HG03571 (cell line): Measurements from ENCODE around the gene TXNDC11.

Experiments
- ATAC-seq: cut with Tn5 transposase; IDR thresholded peaks from one replicate; pipeline ENCODE4 v1.9.1; 2021; ENCODE audit not compliant: unreplicated experiment

TXNDC11 gene

DNA sequence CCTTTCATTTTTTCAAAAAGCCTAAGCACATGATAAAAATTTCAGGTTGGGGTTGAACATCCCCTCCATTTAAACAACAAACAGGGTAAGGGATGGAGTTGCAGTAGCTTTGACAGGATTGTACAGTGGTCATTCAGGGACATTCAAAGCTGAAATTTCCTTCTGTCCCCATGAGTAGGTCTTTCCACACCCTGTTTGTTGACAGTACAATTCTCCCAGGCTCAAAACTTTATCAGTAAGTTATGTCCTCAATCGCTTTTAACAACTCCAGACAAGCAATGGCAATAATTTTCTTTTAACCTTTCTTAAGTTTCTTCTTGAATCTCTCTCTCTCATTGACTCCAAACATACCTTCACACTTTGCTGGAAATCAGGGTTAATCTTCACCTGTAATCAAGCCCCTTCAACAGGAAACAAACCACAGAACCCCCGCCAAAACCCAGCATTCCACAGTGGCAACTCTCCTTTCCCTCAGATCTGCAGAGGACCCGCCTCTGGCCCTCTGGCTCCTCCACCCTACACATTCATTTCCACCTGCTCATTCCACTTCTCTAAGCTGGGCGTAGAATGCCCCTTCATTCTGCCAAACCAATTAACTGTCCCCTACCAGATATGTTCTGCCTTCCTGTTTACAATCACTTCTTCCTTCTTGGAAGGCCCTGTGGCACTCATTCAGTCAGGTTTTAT, 20.7 kb downstream of the TXNDC11 start:
- no peak for ATAC-seq

DNA sequence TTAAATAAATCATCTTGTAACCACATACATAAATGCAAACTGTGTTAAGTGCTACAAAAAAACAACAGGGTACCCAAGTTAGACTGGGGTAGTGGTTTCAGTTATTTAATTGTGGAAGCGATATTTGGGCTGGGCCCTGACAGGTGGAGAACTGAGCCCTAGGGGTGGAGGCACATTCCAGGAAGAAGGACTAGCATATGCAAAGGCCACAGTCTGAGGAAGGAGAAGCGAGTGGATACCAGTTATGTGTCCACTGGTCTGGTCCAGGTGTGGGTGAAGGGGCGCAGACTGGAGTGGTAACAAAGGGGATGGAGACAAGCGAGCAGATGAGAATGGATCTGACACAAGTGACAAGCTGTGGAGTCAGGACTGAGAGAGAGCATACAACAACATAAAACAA, 22.9 kb downstream of the TXNDC11 start:
- no peak for ATAC-seq

DNA sequence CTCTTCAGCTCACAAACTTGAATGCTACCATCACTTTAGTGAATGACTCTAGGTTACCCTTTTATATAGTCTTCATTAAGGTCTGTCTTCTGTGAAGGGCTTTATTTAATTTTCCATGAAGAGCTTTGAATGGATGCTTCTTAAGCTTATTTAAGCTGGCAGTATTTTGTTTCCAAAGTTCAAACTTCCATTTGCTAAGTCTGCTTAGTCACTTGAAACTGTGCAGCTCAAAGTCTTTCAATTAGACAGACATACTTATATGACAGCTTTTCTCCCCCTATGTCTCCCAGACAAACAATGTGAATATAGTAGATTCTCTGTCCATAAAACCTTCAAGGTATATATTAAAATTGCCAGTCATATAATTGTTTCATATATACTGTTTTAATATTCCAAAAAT, 23.5 kb downstream of the TXNDC11 start:
- no peak for ATAC-seq

DNA sequence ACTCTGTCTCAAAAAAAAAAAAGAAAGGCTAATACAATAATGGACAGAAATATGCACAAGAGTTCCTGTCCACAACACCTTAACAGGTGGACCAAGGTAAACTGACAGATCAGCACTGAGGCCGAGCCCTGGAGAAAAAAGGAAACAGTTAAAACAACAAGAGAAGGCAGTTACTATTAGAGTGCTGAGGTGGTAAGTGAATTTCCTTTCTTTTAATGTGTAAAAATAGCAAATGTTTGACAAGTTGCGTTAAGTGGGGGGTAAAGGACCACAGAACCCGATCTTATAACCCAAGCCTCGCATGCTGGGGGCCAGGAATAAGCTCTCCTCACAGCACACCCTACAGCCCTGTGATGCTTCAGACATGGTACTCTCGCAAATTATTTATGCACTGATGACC, 24.8 kb downstream of the TXNDC11 start:
- no peak for ATAC-seq

DNA sequence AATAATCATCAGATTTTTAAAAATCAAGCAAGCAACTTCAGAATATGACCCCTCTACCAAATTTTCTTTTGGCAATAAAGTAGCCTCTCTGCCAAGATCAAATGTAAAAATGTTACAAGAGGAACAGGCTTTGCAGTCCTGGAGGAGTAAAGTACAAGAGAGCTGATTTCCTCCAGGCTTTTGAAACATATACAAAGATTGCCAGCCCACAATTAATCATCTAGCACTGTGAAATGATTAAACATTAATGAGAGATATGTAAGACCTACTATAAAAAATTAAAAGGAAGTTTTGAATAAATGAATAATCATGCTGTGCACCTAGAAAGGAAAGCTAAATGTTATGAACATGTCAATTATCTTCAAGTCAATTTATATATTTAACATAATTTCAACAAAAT, 26.3 kb downstream of the TXNDC11 start:
- no peak for ATAC-seq

DNA sequence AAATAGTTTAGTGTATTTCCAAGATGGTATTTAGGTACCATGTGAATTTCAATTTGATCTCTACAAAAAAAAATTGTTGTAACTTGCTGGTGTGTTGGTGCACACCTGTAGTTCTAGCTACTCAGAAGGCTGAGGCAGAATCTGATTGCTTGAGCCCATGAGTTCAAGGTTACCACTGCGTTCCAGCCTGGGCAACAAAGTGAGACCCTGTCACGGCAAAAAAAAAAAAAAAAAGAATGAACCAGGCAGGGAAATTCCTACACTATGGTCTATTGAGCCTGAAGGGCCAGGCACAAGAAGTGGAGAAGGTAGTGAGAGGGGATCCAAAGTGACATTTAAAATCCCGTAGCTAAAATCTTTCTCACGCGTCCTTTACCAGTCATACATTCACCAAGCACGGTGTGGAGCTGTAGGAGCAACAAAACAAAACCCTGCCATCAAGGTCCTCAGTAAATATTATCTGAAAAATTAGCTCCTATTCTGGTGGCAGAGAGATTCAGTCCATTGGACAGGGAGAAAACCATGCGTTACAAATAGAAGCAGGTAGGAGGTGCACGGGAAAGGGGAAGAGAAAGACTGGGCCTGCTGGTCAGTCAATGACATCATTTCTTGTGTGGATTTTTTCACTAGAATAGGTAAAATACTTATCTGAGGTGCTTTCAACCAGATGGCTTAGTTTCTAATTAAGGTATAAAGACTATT, 27.3 kb downstream of the TXNDC11 start:
- ATAC-seq, result no peak

DNA sequence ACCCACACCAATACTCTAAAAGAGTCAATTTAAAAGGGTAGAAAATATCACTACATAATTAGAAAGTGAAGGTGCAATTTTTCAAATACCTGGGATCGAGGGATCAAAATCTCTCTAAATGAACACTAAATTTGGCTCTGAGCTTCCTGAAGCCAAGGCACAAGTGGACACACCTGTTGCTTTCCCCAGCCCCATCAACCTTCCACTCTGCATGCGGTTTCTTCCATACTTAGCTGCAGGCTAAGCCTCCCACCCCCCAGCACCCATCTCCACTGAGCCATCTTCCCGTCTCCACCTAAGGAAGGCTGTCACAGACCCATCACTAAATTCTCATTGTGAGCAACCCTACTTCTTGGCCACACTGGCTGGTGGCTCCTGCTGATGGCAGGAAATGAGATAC, 30.5 kb downstream of the TXNDC11 start:
- ATAC-seq, result no peak

DNA sequence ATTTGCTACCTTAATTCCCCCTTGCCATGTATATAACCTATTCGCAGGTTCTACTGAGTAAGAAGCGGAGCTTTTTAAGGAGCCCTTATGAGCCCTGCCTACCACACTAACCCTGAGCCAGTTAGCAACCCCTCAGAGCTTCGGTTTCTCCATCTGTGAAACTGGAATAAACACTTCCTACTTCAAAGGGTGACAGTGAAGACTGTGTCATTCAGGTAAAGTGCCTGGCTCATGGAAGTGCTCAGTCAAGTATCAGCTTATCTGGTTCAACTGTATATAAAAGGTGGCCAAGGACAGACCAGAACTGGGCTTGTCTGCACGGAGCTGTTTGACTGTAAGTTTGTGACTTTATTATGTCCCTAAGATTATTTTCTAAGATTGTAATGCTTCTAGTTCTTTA, 31.0 kb downstream of the TXNDC11 start:
- no peak for ATAC-seq

DNA sequence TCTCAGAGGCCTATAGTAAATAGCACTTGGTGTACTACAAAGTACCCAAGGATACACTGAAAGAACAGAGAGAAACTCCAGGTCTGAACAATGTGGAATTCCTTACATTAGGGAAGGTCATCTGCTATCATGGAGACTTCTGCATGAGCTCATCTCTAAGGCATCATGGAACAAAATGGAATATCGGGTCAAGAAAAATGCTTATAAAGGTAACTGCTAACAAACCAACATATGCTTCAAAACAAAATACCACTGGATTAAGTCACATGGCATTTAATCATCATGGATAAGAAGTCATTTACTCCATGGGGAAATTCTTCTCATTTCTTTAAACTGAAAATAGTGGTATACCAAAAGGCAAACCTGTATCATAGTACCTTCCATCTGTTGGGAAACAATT, 34.2 kb downstream of the TXNDC11 start:
- ATAC-seq, result no peak

DNA sequence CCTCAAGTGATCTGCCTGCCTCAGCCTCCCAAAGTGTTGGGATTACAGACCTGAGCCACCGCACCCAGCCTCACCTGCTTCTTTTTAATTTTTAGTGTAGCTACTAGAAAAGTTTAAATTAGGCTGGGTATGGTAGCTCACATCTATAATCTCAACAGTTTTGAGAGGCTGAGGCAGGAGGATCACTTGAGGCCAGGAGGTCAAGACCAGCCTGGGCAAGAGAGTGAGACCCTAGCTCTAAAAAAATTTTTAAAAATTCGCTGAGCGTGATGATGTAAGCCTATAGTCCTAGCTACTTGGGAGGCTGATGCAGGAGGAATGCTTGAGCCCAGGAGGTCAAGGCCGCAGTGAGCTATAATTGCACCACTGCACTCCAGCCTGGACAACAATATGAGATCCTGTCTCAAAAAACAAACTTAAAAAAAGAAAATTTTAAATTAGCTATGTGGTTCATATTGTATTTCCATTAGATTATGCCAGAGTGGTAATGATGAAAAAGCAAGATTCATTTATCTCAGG, 34.9 kb downstream of the TXNDC11 start:
- ATAC-seq, result no peak

DNA sequence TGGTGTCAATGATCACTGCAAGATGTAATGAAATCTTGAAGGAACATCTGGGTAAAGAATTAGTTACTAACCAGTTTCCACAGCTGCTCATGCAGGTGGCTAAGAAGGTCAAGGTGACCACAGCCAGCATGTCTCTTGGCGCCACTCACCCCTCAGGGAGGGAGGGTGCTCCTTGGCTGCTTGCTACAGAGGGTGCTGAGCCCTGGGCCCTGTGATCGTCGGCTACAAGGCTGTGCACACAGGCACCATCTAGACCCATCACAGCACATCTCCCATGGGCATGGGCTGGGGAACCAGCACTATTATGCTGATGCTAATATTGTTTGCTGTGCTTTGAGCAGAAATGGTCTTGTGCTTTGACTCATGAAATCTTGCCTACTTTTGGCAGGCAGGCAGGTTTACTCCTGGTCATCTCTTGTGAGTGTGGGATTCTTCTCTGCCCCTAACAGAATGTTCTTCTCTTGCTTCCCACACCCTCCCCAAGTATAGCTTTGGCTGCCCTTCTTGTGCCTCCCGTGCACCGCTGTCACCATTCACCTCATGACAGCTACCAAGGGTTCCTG, 36.4 kb downstream of the TXNDC11 start:
- ATAC-seq, result peak; percentile 60

DNA sequence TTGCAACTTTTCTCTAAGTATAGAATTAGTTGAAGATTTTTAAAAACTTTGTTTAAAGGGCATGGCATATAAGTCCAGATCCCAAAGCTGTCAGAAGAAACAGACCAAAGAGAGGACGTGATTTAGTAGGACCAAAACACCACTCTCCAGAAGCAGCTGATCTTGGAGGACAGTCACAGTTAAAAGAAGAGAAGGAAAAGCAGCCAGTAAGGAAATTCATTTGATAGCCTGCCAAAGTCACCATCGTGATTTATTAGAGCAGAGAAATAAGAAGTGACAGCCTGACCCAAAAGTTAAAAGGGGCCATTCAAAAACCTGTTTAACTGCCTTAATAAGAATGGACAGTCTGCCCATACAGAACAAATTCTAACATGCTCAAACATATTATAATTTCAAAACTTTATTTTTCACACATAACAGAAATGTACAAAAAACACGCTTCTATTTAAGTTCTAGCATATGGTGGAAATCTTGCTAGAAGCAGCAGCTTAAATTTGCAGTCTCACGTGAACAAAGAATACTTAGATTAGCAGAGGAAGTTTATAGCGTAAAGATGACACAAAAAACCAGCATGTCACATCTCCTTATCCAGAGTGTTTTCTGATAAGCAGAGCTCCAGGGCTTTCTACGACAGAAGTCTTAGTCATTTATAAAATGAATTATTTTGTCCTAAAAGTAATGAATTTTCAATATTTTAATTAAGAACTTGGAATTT, 37.2 kb downstream of the TXNDC11 start:
- no peak for ATAC-seq

DNA sequence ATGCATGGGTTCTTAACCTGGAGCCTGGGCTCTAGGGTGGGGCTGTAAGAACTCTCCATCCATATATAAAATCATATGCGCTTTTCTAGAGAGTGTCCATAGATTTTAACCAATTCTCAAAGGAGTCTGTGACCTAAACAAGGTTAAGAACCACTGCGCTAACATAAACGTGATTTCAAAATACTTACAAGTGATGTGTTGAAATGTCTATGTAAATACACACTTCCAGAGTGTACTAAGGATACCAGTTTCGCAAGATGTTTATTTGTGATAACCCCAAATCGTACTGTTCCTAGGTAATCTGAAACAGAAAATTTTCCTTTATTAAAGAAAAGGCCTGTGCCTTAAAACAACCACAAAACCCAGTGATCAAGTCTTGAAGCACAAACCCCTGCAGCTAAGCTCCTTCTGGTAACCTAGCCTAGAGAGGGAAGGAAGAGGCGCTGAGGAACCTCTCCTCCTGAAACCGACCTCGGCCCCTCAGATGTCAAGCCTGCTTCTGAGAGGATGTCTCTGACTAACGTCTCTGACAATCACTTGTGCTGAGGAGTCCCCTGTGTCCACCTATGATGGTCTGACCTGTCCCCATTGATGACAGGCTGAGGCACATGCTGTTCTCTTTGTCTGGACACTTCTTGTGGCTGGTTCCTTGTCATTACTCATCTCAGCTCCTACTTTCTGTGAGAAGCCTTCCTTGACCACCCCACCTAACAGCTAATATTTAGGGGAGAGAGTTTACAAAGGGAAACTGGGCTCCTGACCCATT, 42.2 kb downstream of the TXNDC11 start:
- ATAC-seq, result no peak

DNA sequence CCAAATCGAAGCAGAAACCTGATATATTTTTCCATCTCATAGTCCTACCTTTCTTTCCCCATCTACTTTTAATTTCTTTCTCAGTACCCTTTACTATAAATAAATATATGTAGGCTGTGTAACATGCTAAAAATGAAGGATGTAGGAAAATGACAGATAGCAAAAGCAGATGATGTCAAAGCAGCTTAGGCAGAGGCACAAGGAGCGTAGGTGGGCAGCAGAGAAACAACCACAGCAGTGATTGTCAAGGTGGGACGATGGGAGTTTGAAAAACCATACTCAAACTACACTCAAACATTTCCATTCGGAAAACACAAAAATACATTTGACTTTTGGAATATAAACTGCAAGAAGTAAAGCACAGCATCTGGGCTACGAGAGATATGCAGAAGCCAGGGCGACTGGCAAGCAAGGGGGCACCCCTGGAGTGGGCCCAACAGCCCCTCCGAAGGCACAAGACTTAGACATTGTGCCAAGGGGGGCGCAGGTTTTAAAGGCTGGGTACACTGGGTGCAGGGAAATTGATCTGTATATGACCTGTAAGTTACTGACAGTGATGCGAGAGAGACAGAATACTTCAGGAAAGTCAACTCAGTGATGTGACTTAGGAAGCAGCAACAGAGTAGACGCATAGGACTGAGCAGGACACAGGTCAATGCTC, 43.3 kb downstream of the TXNDC11 start:
- ATAC-seq, result no peak

DNA sequence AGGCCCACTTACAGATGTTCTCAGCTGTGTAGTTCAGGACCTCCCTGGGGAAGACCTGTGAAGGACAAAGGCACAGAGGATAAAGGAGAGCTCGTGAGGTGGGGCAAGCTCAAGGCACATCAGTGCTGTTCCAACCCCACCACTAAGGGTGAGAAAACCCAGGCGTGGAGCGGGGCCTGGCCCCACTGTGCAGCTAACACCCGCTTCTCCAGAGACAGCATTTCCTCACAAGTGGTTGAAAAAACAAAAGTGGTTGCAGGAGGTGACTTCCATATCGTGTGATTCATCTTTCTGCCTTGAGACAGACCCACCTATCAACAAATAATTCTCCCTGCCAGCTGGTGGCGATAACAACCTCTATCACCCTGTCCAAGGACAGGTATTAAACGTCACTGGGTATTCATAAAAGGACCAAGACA, 44.4 kb downstream of the TXNDC11 start:
- no peak for ATAC-seq

DNA sequence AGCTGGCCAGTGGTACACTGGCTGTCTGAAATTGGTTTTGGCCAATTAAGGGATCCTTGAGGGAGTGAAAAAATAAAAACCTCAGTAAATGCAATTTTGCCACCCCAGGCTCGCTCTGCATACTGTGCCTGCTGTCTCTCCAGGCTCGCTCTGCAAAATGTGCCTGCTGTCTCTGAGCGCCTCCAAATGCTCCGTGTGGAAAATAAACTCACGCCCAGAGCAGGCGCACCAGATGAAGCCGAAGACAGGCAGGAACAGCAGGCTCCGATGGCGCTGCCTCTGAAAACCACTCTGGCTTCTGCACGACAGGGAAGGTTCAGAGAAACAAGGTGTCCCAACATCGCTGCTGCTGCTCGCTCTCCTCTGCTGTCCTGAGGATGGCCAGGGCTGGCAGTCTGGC, 45.3 kb downstream of the TXNDC11 start:
- no peak for ATAC-seq

DNA sequence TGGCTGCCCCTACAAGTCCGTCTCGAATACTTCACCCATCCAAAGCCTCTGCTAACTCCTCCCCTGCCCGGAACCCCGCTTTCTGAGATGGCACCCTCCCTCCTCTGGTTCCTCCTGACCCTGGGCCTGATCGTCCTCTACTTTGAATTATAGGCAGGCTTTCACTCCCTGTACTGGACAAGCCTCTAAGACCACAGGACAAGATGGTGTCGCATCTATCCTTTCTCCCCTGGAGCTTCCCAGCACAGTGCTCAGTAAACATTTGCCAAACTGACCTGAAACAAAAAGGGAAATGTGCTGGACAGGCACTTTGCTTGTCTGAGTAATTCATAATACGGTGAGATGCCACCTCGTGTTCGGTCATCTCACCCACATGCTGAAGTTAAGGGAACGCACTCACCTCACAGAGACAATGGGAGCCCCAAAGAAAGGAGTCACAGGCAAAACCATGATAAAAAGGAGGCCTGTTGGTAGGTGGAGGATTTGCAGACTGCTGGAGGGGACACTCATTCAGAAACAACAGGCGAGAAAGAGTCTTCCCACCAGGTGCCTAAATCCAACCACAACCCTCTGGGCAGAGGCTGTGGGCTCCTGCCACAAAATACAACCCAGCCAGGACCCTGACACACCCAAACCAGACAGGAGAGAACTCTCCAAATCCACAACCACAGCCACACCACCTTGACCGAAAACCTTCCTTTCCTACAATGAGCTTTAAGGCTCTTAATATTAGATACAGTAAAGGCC, 46.2 kb downstream of the TXNDC11 start:
- no peak for ATAC-seq

DNA sequence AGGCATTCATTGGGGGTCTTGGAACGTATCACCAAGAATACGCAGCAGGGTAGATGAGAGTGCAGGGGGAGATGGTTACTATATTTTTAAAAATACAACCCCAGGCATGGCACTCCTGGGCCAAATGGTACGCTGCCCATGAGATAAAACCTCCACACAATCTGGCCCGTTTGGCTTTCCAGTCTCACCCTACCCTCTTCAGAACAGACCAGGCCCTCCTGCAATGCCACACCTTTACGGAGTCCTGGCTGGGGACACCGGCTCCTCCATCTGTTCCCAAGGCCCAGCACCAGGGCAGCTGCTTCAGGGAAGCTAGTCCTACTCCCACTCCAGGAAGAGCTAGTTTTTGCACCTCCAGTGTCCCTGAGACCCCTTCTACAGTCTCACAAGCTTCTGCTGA, 50.0 kb downstream of the TXNDC11 start:
- ATAC-seq, result no peak

DNA sequence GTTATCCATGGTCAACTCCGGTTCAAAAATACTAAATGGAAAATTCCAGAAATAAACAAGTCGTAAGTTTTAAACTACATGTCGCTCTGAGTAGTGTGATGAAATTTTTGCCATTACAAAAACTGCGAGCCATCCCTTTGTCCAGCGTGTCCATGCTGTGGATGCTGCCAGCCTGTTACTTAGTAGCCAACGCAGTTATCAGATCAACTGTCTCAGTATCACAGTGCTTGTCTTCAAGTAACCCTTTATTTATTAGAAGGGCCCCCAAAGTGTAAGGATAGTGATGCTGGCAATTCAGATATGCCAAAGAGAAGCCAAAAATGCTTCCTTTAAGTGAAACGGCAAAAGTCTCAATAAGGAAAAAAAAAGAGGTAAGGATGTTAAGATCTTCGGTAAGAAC, 50.5 kb downstream of the TXNDC11 start:
- no peak for ATAC-seq

DNA sequence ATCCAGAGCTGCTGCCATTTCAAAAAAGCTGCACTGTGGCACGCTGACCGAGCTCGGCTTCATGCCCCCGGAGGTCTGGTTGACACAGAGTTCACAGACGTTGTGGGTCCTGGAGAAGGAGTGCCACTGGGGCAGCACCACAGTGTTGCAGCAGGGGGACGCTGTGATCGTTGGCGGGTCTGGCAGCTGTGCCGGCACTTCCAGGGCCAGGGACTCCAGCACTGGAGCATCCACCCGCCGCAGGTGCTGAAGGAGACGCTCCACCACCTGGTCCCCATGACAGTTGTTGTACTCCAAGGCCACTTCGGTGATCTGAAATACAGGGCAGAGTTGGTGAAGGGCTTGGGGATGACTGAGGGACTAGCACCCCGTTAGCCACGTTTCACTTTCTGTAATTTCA, 50.9 kb downstream of the TXNDC11 start:
- no peak for ATAC-seq
